ENCODE data around the gene RNF151. TPM values are rescaled to one million over a fixed set of nuclear protein-coding genes. Genes with fewer than 3 reads are reported as not detected.
A peak's percentile ranks its signal among the peaks of the same experiment; 100 is the strongest.
"Not testable (repeated sequence)": the region's sequence is repeated elsewhere in the genome, so short reads cannot be mapped to it uniquely, and the experiment has no call there.

RNF151 gene
- total and polyA plus RNA-seq, 2 donors (not counting 1 experiment from before 2014, with no cell fraction given), result 0.13 to 0.76 TPM

DNA sequence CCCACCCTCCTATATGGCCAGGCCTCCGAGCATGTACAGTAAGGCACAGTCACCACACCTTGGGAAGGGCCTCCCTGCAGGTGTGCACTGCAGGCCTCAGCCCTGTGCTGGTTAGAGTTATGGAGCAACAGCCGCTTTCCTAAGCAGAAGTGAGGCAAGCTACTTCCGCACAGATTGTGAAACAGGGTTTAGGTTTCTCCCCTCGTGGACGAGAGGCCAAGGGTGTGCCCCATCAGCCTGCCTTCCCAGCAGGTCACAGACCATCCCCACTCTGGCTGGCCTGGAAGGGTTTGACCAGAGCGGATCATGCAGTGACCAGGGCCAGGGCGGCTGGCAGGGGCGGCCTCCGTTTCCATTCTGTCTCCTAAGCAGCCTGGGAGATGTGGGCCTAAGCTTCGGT, 28.3 kb upstream of the RNF151 start:
- Mint-ChIP-seq H3K27me3 (no peaks in the 10 kb centered on the region), H3K4me1 (peaks cover 17% of the 10 kb centered on the region), H3K9me3 (ENCODE audit: insufficient read depth) (no peaks in the 10 kb centered on the region), H3K4me3 (no peak overlapping the region), H3K27ac (no peak overlapping the region)
- no peak overlapping the region for H2AFZ ChIP-seq (ENCODE audit: insufficient read depth, low read depth, low read length, poor library complexity, severe bottlenecking)
- POLR2A ChIA-PET, result no interaction called here
- H4K20me1 ChIP-seq (ENCODE audit: control insufficient read depth, insufficient read depth, low read length, poor library complexity, severe bottlenecking), result no peaks in the 10 kb centered on the region
- DNase-seq (no peak), ATAC-seq (ENCODE audit: low read depth) (no peak)
- peaks cover 11 to 13% of the 10 kb centered on the region in 2 donors for H3K4me1 ChIP-seq (ENCODE audit: control insufficient read depth in 2 of 2, insufficient read depth in 2 of 2, low read length in 2 of 2)
- H3K9me3 ChIP-seq (ENCODE audit: control extremely low read depth in 1 of 3, control insufficient read depth in 2 of 3, insufficient read depth in 1 of 3, low read length in 2 of 3), result no peaks in the 10 kb centered on the region
- CTCF ChIA-PET, result no interaction called here
- no peak overlapping the region for H3K4me2 ChIP-seq (replicated peaks; ENCODE audit: low read depth, low read length, poor library complexity, severe bottlenecking)
- no peaks in the 10 kb centered on the region for H3K27me3 ChIP-seq (replicated peaks in 1 of 4; ENCODE audit: control extremely low read depth in 1 of 4, control insufficient read depth in 3 of 4, insufficient read depth in 4 of 4, low read length in 3 of 4)
- H3K27ac ChIP-seq (ENCODE audit: low read length in 2 of 2), result no peak overlapping the region
- no peak overlapping the region for H3K9ac ChIP-seq (ENCODE audit: low read length)
- peaks cover 0 to 12% of the 10 kb centered on the region in 2 experiments for H3K36me3 ChIP-seq (replicated peaks in 1 of 2; ENCODE audit: control extremely low read depth in 1 of 2, control insufficient read depth in 1 of 2, extremely low read depth in 1 of 2, insufficient read depth in 2 of 2, low read length in 1 of 2)
- TF ChIP-seq CTCF (IDR thresholded peaks at IDR 0.05) (no peak), EZH2 (IDR thresholded peaks at IDR 0.05; ENCODE audit: borderline replicate concordance, insufficient read depth, low read depth, low read length, poor library complexity, severe bottlenecking) (no peak)
- peak overlapping the region in 1 of 5 experiments; percentile 3 for H3K4me3 ChIP-seq (ENCODE audit: control extremely low read depth in 1 of 5, extremely low read depth in 1 of 5, insufficient read depth in 1 of 5, low read depth in 2 of 5, low read length in 4 of 5)
- 96% methylated on average over 9 of the region's 10 CpGs for WGBS (ENCODE audit: insufficient coverage)
- intact Hi-C loops (cut with micrococcal nuclease), result no loop called here
- no peaks in the 10 kb centered on the region for H3K79me2 ChIP-seq (ENCODE audit: control insufficient read depth, insufficient read depth, low read length)

DNA sequence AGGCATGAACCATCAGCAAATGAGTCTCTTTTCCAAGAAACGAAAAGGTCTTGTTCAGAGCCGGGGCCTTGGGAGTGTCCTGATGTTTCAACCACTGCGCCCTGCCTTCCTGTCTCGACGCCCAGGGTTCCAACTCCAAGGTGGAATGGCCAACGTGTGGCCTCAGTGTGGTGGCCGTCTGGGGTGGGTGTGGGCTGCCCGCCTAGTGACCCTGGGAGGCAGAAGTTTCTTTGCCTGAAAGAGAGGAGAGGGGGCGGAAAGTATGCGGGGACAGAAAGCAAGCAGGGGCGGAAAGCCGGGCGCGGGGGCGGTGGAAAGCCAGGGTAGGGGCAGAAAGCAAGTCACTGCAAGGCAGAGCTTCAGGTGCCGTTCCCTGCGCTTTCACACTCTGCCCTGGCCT, 27.7 kb upstream of the RNF151 start:
- H3K9me3 Mint-ChIP-seq (ENCODE audit: insufficient read depth), result no peaks in the 10 kb centered on the region
- H3K27ac Mint-ChIP-seq, result no peak overlapping the region
- WGBS (ENCODE audit: insufficient coverage), result 96% methylated on average over 17 of the region's 17 CpGs
- no peak overlapping the region for H3K4me3 Mint-ChIP-seq
- H3K4me1 Mint-ChIP-seq, result peaks cover 21% of the 10 kb centered on the region
- no peaks in the 10 kb centered on the region for H3K27me3 Mint-ChIP-seq
- DNase-seq (no peak), ATAC-seq (ENCODE audit: low read depth) (no peak)
- Histone ChIP-seq H3K4me2 (replicated peaks; ENCODE audit: low read depth, low read length, poor library complexity, severe bottlenecking) (no peak overlapping the region), H3K4me1 (ENCODE audit: control insufficient read depth in 2 of 2, insufficient read depth in 2 of 2, low read length in 2 of 2) (peaks cover 14 to 18% of the 10 kb centered on the region in 2 donors), H3K27me3 (replicated peaks in 1 of 4; ENCODE audit: control extremely low read depth in 1 of 4, control insufficient read depth in 3 of 4, insufficient read depth in 4 of 4, low read length in 3 of 4) (no peaks in the 10 kb centered on the region), H3K36me3 (replicated peaks in 1 of 2; ENCODE audit: control extremely low read depth in 1 of 2, control insufficient read depth in 1 of 2, extremely low read depth in 1 of 2, insufficient read depth in 2 of 2, low read length in 1 of 2) (peaks cover 0 to 12% of the 10 kb centered on the region in 2 experiments), H4K20me1 (ENCODE audit: control insufficient read depth, insufficient read depth, low read length, poor library complexity, severe bottlenecking) (no peaks in the 10 kb centered on the region), H3K27ac (ENCODE audit: low read length in 2 of 2) (no peak overlapping the region), H3K79me2 (ENCODE audit: control insufficient read depth, insufficient read depth, low read length) (no peaks in the 10 kb centered on the region), H3K9me3 (ENCODE audit: control extremely low read depth in 1 of 3, control insufficient read depth in 2 of 3, insufficient read depth in 1 of 3, low read length in 2 of 3) (no peaks in the 10 kb centered on the region), H3K9ac (ENCODE audit: low read length) (no peak overlapping the region), H3K4me3 (ENCODE audit: control extremely low read depth in 1 of 5, extremely low read depth in 1 of 5, insufficient read depth in 1 of 5, low read depth in 2 of 5, low read length in 4 of 5) (no peak overlapping the region), H2AFZ (ENCODE audit: insufficient read depth, low read depth, low read length, poor library complexity, severe bottlenecking) (no peak overlapping the region)
- ChIA-PET CTCF (no interaction called here), POLR2A (no interaction called here)
- intact Hi-C loops (cut with micrococcal nuclease), result no loop called here
- TF ChIP-seq EZH2 (IDR thresholded peaks at IDR 0.05; ENCODE audit: borderline replicate concordance, insufficient read depth, low read depth, low read length, poor library complexity, severe bottlenecking) (no peak), CTCF (IDR thresholded peaks at IDR 0.05) (no peak)

DNA sequence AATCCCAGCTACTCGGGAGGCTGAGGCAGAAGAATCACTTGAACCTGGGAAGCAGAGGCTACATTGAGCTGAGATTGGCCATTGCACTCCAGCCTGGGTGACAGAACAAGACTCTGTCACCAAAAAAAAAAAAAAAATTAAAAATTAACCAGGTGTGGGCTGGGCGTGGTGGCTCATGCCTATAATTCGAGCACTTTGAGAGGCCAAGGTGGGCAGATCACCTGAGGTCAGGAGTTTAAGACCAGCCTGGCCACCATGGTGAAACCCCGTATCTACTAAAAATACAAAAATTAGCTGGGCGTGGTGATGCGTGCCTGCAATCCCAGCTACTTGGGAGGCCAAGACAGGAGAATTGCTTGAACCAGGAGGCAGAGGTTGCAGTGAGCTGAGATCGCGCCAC, 26.8 kb upstream of the RNF151 start:
- ChIA-PET POLR2A (interaction anchor here (0.7 to 1.2 kb wide), 2 partner anchors 25 to 35 kb away, joined by 3 to 5 read pairs; partner anchors contain the start of gene RPS2), CTCF (interaction anchor here (1.1 kb wide), 1 partner anchor 8 kb away, joined by 3 read pairs; no protein-coding TSS in a partner anchor)
- H3K4me3 ChIP-seq (ENCODE audit: control extremely low read depth in 1 of 5, extremely low read depth in 1 of 5, insufficient read depth in 1 of 5, low read depth in 2 of 5, low read length in 4 of 5); DNase-seq; H3K4me2 ChIP-seq (replicated peaks; ENCODE audit: low read depth, low read length, poor library complexity, severe bottlenecking); H2AFZ ChIP-seq (ENCODE audit: insufficient read depth, low read depth, low read length, poor library complexity, severe bottlenecking); H3K9me3 Mint-ChIP-seq (ENCODE audit: insufficient read depth); H4K20me1 ChIP-seq (ENCODE audit: control insufficient read depth, insufficient read depth, low read length, poor library complexity, severe bottlenecking); ATAC-seq (ENCODE audit: low read depth); H3K27me3 Mint-ChIP-seq; H3K27me3 ChIP-seq (replicated peaks in 1 of 4; ENCODE audit: control extremely low read depth in 1 of 4, control insufficient read depth in 3 of 4, insufficient read depth in 4 of 4, low read length in 3 of 4); H3K9me3 ChIP-seq (ENCODE audit: control extremely low read depth in 1 of 3, control insufficient read depth in 2 of 3, insufficient read depth in 1 of 3, low read length in 2 of 3); H3K27ac Mint-ChIP-seq; H3K27ac ChIP-seq (ENCODE audit: low read length in 2 of 2); H3K4me3 Mint-ChIP-seq; H3K79me2 ChIP-seq (ENCODE audit: control insufficient read depth, insufficient read depth, low read length); H3K9ac ChIP-seq (ENCODE audit: low read length): not testable (repeated sequence)
- intact Hi-C loops (cut with micrococcal nuclease), result loop anchor here (10.0 kb wide), 1 partner anchor 55 kb away; no protein-coding TSS in a partner anchor
- H3K4me1 Mint-ChIP-seq, result peaks cover 21% of the 10 kb centered on the region
- WGBS (ENCODE audit: insufficient coverage), result 99% methylated on average over 8 of the region's 8 CpGs
- H3K4me1 ChIP-seq (ENCODE audit: control insufficient read depth in 2 of 2, insufficient read depth in 2 of 2, low read length in 2 of 2), result peaks cover 14 to 19% of the 10 kb centered on the region in 2 donors
- peaks cover 0 to 12% of the 10 kb centered on the region in 2 experiments for H3K36me3 ChIP-seq (replicated peaks in 1 of 2; ENCODE audit: control extremely low read depth in 1 of 2, control insufficient read depth in 1 of 2, extremely low read depth in 1 of 2, insufficient read depth in 2 of 2, low read length in 1 of 2)

Measured in B cell (primary cell).